GM10266 (cell line): ENCODE results near the gene TSPAN17.

Experiments
- DNase-seq: peaks from one replicate; pipeline ENCODE4 v3.0.0; 2012; ENCODE audit errors: extremely low spot score
- CTCF ChIP-seq: IDR thresholded peaks from 2 replicates; pipeline ENCODE4 v1.5.1; 2012; ENCODE audit warnings: mild to moderate bottlenecking, low read depth; ENCODE audit not compliant: control insufficient read depth, insufficient read depth; ENCODE audit errors: missing control alignments

TSPAN17 gene

DNA sequence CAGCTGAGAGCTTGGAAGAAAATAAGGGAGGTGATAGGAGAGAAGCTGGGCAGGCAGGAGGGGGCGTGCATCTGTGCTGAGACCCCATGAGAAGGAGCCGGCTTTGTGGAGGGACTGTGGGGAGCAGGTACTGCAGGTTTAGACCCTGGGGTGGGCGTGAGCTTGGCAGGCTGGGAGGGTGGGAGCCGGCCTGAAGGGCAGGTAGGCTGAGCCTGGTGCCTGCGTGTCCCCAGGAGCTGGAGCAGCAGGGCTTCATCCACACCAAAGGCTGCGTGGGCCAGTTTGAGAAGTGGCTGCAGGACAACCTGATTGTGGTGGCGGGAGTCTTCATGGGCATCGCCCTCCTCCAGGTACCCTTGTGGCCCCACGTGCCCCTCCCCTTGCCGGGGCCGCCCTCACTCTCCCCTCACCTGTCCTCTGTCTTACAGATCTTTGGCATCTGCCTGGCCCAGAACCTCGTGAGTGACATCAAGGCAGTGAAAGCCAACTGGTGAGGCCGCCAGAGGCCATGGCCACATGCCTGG lies 9.2 kb downstream of the TSPAN17 start:
- no peak for DNase-seq
- TF ChIP-seq CTCF, result no peak

DNA sequence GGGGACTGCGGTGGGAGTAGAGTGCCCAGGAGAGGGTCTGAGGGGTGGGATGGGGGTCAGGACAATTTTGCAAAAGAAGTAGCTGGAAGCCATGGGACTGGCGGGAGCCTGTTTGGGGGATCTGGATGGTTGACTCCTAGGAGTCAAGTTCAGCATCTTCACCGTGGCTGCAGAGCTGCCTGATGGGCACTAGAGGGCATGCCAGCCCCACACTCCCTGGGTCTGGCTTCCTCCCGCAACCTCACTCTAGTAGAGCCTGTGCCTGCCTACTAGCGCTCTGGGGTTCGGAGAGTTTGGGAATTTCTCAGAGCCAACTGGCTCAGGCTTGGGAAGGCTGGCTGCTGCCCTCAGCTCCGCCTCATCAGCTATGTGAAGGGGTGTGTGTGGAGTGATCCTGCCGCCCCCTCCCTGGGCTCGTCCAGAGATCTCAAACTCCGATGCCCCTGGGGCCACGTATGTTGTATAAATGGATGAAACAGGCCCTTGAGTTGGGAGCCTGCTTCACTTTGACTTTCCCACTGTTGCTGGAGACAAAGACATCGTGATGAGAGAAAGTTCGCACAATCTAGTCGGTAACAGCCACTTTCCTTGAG lies 10.8 kb downstream of the TSPAN17 start:
- peak; percentile 72 for DNase-seq
- TF ChIP-seq CTCF, result peak; percentile 91

DNA sequence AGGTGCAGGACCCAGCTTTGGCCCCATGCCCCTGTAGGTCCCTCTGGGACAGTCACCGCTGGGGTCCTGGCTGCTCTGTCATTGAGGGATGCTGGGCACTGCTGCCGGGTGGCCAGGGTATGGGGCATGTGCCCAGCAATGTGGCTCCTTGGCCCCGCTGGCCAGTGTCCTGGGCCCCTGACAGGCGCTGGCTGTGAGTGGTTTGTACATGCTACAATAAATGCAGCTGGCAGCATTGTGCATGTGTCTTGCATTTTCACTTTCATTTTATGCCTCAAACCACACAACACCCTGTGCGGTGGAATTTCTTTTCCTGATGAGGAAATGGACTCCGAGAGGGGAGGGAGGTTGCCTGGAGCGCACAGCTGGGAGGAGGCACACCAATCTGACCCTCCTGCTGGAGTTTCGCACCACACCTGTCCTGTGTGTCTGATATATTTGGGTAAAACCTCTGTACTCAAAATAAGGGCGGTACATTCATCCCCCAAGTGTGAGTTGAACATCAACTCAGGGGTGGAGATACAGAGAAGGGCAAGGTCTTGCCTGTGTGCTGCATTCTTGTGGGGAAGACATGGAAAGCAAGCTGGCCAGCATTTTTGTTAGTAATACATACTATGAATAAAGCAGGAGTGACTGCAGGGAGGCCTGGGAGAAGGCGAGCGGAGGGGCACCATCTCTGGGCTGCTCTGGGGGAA lies 11.7 kb downstream of the TSPAN17 start:
- no peak for DNase-seq
- no peak for TF ChIP-seq CTCF

DNA sequence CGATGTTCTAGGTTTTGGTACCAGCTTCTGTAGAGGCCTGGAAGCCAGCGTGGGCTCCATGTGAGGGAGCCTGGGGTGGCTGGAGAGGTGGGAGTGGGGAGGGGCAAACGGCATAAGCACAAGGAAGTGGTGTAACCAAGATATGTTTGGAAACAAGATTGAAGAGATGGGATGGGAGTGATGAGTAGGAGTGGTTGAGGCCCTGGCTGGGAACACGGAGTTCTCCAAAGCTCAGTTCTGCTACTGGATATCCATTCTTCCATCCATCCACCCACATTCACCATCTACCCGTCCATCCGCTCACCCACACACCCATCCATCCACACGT lies 12.2 kb downstream of the TSPAN17 start:
- TF ChIP-seq CTCF, result no peak
- no peak for DNase-seq

GRCh38 chr5:176659860-176660461 lies 12.7 kb downstream of the TSPAN17 start:
- no peak for DNase-seq
- TF ChIP-seq CTCF, result no peak

DNA sequence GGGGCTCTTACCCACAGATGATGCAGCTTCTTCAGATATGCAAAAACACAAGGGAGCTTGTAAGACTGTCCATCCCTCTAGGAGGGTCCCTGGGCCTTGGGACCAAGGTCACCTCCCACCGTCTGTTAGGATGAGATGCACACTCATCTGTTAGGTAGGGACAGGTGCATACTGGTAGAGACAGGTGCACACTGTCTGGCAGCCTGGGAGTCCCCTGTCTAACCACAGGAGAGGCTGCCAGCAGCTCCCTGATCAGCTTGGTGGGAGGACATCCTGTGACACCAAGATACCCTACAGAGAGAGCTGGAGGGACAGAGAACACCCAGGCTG lies 13.2 kb downstream of the TSPAN17 start:
- no peak for DNase-seq
- TF ChIP-seq CTCF, result peak; percentile 5
